PC-9 (cell line): ENCODE results near the gene HRH1. TPM values are rescaled to one million over a fixed set of nuclear protein-coding genes. Genes with fewer than 3 reads are reported as not detected.

ENCODE experiments used
- BruUV-seq: library from RNA; stranded (reverse); fragments of 400-500 nt; replicated peaks from 2 replicates; lab custom pipeline; 2021; lab: Mats Ljungman, UMichigan
- CTCF ChIA-PET: fragments of 300-600 bp; sonication (Branson Sonifier 250); formaldehyde crosslinking; loops from one replicate; lab custom pipeline; 2022; ENCODE audit warnings: antibody characterized with exemption; lab: Charles Lee
- POLR2A ChIA-PET: fragments of 300-600 bp; sonication (Branson Sonifier 250); formaldehyde crosslinking; loops from one replicate; lab custom pipeline; 2022; ENCODE audit warnings: antibody characterized with exemption; ENCODE audit not compliant: unreplicated experiment; lab: Charles Lee
- DNase-seq, 2 experiments: peaks; one replicate each; pipeline versions ENCODE4 v3.0.0 to v3.0.0-alpha.2; 2015 to 2022; ENCODE audit warnings: mixed read lengths in 1 of 2
- H2AFZ ChIP-seq: fragments of 200-600 bp; sonication (generic); 2 replicates; pipeline ENCODE4 v1.8.1; 2017; ENCODE audit warnings: antibody characterized with exemption
- H3F3A ChIP-seq: fragments of 200-600 bp; sonication (generic); 2 replicates; pipeline ENCODE4 v1.8.1; 2017; ENCODE audit warnings: antibody characterized with exemption, mild to moderate bottlenecking, low read depth; ENCODE audit not compliant: insufficient read depth
- H3K27ac ChIP-seq: fragments of 200-600 bp; sonication (generic); 2 replicates; pipeline ENCODE4 v1.6.1; 2016; ENCODE audit warnings: mixed run types
- H3K27me3 ChIP-seq: fragments of 200-600 bp; sonication (generic); 2 replicates; pipeline ENCODE4 v1.6.1; 2016; ENCODE audit warnings: low read depth, mixed run types; ENCODE audit not compliant: insufficient read depth
- H3K36me3 ChIP-seq: fragments of 200-600 bp; sonication (generic); 2 replicates; pipeline ENCODE4 v1.6.1; 2016; ENCODE audit warnings: low read depth, mixed run types
- H3K4me1 ChIP-seq: fragments of 200-600 bp; sonication (generic); replicated peaks from 2 replicates; pipeline ENCODE4 v1.6.1; 2016; ENCODE audit warnings: mixed run types; ENCODE audit not compliant: insufficient read depth
- H3K4me2 ChIP-seq: fragments of 200-600 bp; sonication (generic); 2 replicates; pipeline ENCODE4 v1.6.1; 2017; ENCODE audit warnings: mixed run types
- H3K4me3 ChIP-seq: fragments of 200-600 bp; sonication (generic); 2 replicates; pipeline ENCODE4 v1.6.1; 2016; ENCODE audit warnings: mixed run types
- H3K79me2 ChIP-seq: fragments of 200-600 bp; sonication (generic); 2 replicates; pipeline ENCODE4 v1.6.1; 2017; ENCODE audit warnings: low read depth, mixed run types
- H3K9me2 ChIP-seq: fragments of 200-600 bp; sonication (generic); 2 replicates; pipeline ENCODE4 v1.8.1; 2017; ENCODE audit warnings: mild to moderate bottlenecking; ENCODE audit not compliant: insufficient read depth
- H3K9me3 ChIP-seq: fragments of 200-600 bp; sonication (generic); 2 replicates; pipeline ENCODE4 v1.8.1; 2016; ENCODE audit warnings: low read depth; ENCODE audit not compliant: insufficient read depth
- H4K20me1 ChIP-seq: fragments of 200-600 bp; sonication (generic); 2 replicates; pipeline ENCODE4 v1.8.1; 2017; ENCODE audit not compliant: insufficient read depth
- EZH2 ChIP-seq: fragments of 200-600 bp; sonication (generic); IDR thresholded peaks from 2 replicates; pipeline ENCODE4 v1.8.0; 2017; ENCODE audit warnings: antibody characterized with exemption, low read depth
- intact Hi-C: fragments of 100-400 bp; cut with micrococcal nuclease; formaldehyde crosslinking; loops from one replicate; pipeline ENCODE4 v1.10.0; 2022; ENCODE audit not compliant: unreplicated experiment
- total RNA-seq: library from RNA; stranded (reverse); gene quantifications from 2 replicates; pipeline ENCODE4 v1.2.3, GENCODE V29; 2021
- TF ChIP-seq, protein P1 (sequence below): fragments of 200-600 bp; sonication (generic); conservative IDR thresholded peaks from 2 replicates; pipeline ENCODE4 v1.6.1; 2017; ENCODE audit warnings: mixed run types, antibody characterized with exemption, mild to moderate bottlenecking, moderate library complexity

HRH1 gene
- total RNA-seq, 1 experiment from 2014 or later, result 9.2 TPM

DNA sequence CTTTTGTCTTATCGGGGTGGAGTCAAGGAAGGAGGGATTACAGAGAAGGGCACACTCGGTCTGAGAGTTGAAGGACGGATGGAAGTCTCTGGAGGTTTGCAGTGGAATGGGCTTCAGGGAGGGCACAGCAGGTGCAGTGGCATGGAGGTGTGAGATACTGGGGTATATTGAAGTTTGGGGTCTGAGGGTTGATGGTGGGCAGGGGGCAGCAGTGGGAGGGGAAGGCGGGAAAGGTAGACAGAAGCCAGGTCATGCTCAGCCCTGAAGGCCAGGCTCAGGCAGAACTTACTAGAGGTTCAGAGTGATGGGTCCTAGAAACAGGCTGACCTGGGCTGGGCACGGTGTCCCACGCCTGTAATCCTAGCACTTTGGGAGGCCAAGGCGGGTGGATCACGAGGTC, 52.7 kb downstream of the HRH1 start:
- no TSS peak for BruUV-seq
- no peak overlapping the region for H2AFZ ChIP-seq
- H3K4me2 ChIP-seq, result no peak overlapping the region
- intact Hi-C loops, result loop anchor here (1.0 to 5.0 kb wide), 2 partner anchors 70 to 147 kb away; no protein-coding TSS in a partner anchor
- ChIA-PET POLR2A (no interaction called here), CTCF (interaction anchor here (0.6 kb wide), 1 partner anchor 128 kb away, joined by 4 read pairs; no protein-coding TSS in a partner anchor)
- H3K4me1 ChIP-seq, result peaks cover 19% of the 10 kb centered on the region
- H3F3A ChIP-seq, result peaks cover 13% of the 10 kb centered on the region; the same call in 1 of the 2 replicates
- H4K20me1 ChIP-seq, result no peaks in the 10 kb centered on the region
- H3K27me3 ChIP-seq, result no peaks in the 10 kb centered on the region
- 0 out of 2 replicates have a peak, but pooled peaks cover 10% of the 10 kb centered on the region for H3K79me2 ChIP-seq
- H3K4me3 ChIP-seq, result no peak overlapping the region
- no peak overlapping the region for H3K27ac ChIP-seq
- TF ChIP-seq, protein P1, sequence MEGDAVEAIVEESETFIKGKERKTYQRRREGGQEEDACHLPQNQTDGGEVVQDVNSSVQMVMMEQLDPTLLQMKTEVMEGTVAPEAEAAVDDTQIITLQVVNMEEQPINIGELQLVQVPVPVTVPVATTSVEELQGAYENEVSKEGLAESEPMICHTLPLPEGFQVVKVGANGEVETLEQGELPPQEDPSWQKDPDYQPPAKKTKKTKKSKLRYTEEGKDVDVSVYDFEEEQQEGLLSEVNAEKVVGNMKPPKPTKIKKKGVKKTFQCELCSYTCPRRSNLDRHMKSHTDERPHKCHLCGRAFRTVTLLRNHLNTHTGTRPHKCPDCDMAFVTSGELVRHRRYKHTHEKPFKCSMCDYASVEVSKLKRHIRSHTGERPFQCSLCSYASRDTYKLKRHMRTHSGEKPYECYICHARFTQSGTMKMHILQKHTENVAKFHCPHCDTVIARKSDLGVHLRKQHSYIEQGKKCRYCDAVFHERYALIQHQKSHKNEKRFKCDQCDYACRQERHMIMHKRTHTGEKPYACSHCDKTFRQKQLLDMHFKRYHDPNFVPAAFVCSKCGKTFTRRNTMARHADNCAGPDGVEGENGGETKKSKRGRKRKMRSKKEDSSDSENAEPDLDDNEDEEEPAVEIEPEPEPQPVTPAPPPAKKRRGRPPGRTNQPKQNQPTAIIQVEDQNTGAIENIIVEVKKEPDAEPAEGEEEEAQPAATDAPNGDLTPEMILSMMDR, result no peak
- no peak for TF ChIP-seq EZH2
- H3K9me2 ChIP-seq, result no peaks in the 10 kb centered on the region
- H3K9me3 ChIP-seq, result no peaks in the 10 kb centered on the region
- no peak for DNase-seq
- H3K36me3 ChIP-seq, result peaks cover 17% of the 10 kb centered on the region

GRCh38 chr3:11211531-11212298, 57.4 kb downstream of the HRH1 start:
- Histone ChIP-seq H3K4me1 (peaks cover 35% of the 10 kb centered on the region), H3K79me2 (peaks cover 10% of the 10 kb centered on the region; the same call in 1 of the 2 replicates), H3K9me3 (no peaks in the 10 kb centered on the region), H3K4me3 (no peak overlapping the region), H3K27ac (peak overlapping the region; percentile 41; the same call in 1 of the 2 replicates), H3K9me2 (no peaks in the 10 kb centered on the region), H4K20me1 (no peaks in the 10 kb centered on the region), H3K4me2 (no peak overlapping the region), H3K36me3 (peaks cover 20% of the 10 kb centered on the region), H3K27me3 (no peaks in the 10 kb centered on the region), H2AFZ (no peak overlapping the region), H3F3A (peaks cover 30% of the 10 kb centered on the region; the same call in 1 of the 2 replicates)
- no peak for DNase-seq
- intact Hi-C loops, result loop anchor here (2.0 kb wide), 1 partner anchor 57 kb away; the partner anchor contains the start of gene HRH1
- CTCF ChIA-PET, result no interaction called here
- BruUV-seq, result no TSS peak
- TF ChIP-seq, protein P1, result no peak
- no peak for TF ChIP-seq EZH2
- POLR2A ChIA-PET, result interaction anchor here (0.6 kb wide), 1 partner anchor 40 kb away, joined by 6 read pairs; no protein-coding TSS in a partner anchor

DNA sequence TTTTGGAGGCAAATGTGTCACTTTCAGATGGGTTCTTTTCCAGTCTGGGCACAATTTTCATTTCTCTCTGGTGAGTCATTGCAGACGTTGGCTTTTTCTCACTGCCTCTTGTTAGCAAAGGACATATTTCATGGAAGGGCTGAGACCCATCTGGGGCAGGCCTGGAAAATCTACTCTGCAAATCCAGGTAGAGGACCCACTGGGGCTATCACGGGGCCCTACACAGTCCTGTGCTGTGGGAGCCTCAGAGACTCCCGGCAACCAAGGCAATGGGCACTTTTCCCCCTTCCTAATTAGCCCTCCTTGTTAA, 58.0 kb downstream of the HRH1 start:
- Histone ChIP-seq H3K79me2 (peaks cover 14% of the 10 kb centered on the region), H3K4me1 (peaks cover 35% of the 10 kb centered on the region), H3K27me3 (no peaks in the 10 kb centered on the region), H4K20me1 (no peaks in the 10 kb centered on the region), H3K27ac (peak overlapping the region; percentile 41), H3K9me3 (no peaks in the 10 kb centered on the region), H3K4me3 (no peak overlapping the region), H3K9me2 (no peaks in the 10 kb centered on the region), H2AFZ (no peak overlapping the region), H3F3A (peaks cover 30% of the 10 kb centered on the region; the same call in 1 of the 2 replicates), H3K4me2 (peak overlapping the region; percentile 46), H3K36me3 (peaks cover 20% of the 10 kb centered on the region)
- ChIA-PET POLR2A (interaction anchor here (0.6 kb wide), 1 partner anchor 40 kb away, joined by 6 read pairs; no protein-coding TSS in a partner anchor), CTCF (no interaction called here)
- TF ChIP-seq, protein P1, result no peak
- no peak for TF ChIP-seq EZH2
- intact Hi-C loops, result loop anchor here (2.0 kb wide), 1 partner anchor 57 kb away; the partner anchor contains the start of gene HRH1
- BruUV-seq, result no TSS peak
- DNase-seq, result no peak
